ENCODE measurements around the gene TFDP1.
"Not testable (repeated sequence)": the region's sequence is repeated elsewhere in the genome, so short reads cannot be mapped to it uniquely, and the experiment has no call there.

Gene TFDP1

DNA sequence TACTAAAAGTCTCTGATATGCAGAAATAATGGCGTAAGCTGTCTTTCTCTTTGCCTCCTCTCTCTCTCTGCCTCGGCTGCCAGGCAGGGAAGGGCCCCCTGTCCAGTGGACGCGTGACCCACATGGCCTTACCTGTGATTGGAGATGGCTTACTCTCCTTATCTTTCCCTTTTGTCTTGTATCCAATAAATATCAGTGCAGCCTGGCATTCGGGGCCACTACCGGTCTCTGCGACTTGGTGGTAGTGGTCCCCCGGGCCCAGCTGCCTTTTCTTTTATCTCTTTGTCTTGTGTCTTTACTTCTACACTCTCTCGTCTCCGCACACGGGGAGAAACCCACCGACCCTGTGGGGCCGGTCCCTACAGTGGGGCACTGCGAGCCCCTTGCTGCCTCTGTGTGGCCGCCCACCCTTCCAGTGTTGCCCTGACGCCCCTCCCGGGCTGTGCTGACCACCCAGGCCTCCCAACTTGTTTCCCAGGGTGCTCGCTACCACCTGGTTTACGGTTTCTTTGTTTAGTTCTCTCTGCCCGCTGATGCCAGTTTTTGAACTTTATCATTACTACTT lies 37.5 kb downstream of the TFDP1 start:
- intact Hi-C loops (cut with DNase I); DNase-seq: not testable (repeated sequence)

DNA sequence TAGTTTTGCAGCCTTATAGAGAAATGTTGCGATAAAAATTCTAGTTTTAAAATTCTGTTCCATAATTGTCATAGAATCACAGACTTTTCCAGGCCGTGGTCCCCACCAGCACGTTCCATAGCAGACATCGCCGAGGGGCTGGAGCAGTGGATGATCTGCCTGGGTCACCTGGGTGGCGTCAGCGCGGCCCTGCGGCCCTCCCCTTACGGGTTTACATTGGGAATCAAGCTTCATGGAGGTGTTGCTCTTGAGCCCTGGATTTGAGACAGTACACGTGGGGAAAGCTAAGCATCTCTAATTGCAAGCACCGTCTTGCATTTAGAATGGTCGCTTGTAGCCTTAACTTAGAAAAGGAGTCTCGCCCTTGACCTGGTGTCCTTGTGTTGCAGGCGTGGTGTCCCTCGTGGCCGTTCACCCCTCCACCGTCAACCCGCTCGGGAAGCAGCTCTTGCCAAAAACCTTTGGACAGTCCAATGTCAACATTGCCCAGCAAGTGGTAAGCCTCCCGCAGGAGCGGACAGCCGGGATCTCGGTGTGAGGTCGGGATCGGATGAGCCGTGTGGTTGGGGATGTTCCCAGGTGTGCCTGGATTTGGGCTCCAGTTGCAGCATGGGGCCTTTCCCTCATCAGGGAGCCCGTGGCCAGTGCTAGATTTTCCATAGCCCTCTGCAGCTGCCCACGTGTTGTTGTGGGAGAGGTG lies 38.4 kb downstream of the TFDP1 start:
- no peak for DNase-seq
- intact Hi-C loops (cut with DNase I): no loop called here

DNA sequence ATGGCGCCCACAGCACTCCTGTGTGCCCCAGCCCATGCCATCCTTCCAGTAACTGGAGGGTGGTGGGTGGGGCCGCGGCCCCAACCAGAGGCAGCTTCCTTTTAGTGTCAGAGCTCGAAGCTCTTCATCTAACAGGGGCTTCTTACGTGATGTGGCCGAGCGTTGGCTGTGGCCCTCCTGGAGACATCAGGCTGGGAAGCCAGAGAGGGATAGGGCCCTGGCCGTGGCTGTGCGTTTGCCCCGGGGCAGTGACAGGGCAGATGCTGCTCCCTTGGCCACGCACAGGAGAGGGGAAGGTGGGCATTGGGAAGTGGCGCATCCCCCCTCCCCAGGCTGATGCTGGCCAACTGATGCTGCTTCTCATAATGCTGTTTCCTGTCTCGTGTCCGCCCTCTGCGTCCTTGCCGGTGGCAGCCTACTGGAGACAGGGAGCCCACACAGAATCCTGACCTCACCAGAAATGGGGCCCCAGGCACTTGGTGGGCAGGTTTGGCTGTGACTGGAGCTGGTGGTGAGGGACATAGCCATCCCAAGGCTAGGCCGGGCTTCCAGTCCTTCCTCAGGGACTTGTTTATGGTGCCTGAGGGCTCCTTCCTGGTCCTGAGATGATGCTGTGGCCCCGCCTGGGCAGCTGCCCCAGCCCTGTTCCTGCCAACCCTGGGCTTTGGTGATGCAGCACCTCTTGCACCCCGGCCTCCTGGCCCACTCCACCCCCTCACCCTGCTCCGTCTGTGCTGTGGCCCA lies 39.1 kb downstream of the TFDP1 start:
- intact Hi-C loops (cut with DNase I): no loop called here
- DNase-seq: no peak

DNA sequence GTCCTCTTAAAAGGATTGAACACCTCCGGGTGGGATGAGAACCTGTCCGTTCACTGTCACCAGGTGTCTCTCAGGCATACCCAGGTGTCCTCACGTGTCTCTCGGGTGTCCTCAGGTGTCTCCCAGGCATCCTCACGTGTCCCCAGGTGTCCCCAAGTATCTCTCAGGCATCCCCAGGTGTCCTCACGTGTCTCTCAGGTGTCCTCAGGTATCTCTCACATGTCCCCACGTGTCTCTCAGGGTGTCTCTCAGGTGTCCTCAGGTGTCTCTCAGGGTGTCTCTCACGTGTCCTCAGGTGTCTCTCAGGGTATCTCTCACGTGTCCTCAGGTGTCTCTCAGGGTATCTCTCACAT lies 39.7 kb downstream of the TFDP1 start:
- intact Hi-C loops (cut with DNase I): no loop called here

DNA sequence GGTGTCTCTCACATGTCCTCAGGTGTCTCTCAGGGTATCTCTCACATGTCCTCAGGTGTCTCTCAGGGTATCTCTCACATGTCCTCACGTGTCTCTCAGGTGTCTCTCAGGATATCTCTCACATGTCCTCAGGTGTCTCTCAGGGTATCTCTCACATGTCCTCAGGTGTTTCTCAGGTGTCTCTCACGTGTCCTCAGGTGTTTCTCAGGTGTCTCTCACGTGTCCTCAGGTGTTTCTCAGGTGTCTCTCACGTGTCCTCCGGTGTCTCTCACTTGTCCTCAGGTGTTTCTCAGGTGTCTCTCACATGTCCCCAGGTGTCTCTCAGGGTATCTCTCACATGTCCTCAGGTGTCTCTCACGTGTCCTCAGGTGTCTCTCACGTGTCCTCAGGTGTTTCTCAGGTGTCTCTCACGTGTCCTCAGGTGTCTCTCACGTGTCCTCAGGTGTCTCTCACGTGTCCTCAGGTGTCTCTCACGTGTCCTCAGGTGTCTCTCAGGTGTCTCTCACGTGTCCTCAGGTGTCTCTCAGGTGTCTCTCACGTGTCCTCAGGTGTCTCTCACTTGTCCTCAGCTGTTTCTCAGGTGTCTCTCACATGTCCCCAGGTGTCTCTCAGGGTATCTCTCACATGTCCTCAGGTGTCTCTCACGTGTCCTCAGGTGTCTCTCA lies 40.2 kb downstream of the TFDP1 start:
- intact Hi-C loops (cut with DNase I); DNase-seq: not testable (repeated sequence)

More for the DNA sequence above, 39.7 kb downstream of the TFDP1 start:
- DNase-seq: no peak

DNA sequence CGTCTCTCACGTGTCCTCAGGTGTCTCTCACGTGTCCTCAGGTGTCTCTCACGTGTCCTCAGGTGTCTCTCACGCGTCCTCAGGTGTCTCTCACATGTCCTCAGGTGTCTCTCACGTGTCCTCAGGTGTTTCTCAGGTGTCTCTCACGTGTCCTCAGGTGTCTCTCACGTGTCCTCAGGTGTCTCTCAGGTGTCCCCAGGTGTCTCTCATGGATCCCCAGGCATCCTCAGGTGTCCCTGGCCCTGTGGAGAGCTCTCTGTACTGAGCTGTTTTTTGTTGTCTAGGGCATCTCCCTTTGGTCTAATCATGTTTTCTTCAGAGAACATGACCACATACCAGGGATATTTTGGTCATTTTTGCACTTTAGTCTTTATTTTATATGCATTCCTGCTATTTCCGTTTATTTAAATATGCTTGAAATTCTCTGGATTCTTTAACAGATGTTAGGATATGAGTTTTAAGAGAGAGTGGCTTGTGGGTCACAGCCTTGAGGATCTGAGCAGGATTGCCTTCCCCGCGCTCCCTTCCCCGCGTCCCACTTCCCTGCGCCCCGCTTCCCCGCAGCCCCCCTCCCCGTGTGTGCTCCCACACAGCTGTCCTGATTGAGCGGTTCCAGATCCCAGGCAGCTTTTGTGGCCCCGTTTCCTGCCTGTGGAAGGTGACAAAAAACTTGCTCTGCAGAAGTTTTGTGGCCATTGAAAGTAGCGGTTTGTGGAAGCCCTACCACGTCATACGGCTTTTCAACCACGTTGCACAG lies 41.6 kb downstream of the TFDP1 start:
- DNase-seq: no peak
- intact Hi-C loops (cut with DNase I): no loop called here

DNA sequence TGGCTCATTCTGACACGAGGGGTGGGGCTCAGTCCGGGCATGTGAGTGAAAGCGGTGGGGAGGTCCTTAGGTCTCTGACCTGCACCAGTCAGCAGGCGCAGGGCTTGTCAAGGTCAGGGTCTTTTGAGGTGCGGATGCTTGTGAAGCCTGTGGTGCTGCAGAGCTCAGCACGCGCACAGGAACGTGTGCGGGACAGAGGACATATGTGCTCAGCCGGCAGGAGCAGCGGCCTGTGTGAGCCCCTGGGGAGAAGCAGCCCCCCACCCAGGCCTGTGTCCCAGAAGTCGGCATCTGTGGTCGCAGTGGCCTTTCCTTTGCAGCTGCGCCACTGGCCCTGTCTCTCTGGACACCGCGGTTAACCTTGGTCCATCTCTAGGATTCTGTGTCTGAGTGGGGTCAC lies 42.6 kb downstream of the TFDP1 start:
- no peak for DNase-seq
- intact Hi-C loops (cut with DNase I): no loop called here

DNA sequence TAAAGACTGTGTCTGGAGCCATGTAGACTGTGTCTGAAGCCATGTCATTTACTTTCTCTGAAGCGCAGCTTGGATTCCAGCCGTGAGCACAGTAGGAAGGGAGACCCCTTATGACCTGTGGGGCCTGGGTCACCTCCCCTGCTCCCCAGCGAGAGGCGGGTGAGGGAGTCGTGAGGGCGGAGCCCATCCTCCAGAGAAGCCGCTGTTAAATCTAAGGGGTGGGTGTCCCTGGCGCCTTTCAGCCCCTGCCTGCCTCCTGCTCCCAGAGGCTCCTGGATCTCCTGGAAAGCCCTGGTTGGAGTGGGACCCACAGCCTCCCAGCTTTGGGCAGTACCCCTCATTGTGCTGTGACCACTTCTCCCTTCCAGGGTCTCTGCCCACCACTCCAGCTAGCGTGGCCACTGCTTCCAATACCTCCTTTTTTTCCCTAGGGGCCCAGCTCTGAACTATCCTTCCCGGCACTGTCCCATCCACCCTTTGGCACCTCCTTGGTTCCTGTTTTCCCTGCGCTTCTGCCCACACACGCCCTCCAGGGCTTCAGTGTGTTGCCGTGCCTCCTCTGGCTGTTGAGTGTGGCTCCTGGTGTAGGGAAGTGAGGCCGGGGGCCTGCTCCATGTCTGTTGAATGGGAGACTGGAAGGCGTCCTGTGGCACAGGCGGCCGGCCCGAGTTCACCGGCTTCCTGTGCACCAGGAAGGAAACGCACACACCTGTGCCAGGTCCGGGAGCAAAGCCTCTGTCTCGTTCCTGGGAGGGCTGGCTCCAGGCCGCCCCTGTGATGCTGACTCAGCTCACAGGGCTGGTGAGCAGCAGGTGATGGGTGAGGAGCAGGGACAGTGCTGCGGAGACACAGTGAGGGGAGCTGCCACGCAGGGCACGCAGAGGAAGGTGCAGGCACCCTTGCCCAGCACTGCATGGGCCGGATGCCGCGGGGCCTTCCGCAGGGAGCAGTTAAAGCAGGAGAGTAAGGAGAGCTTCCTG lies 44.0 kb downstream of the TFDP1 start:
- intact Hi-C loops (cut with DNase I): no loop called here
- peak in 12 of 42 donors; percentile 16 to 57 (median 34) for DNase-seq

DNA sequence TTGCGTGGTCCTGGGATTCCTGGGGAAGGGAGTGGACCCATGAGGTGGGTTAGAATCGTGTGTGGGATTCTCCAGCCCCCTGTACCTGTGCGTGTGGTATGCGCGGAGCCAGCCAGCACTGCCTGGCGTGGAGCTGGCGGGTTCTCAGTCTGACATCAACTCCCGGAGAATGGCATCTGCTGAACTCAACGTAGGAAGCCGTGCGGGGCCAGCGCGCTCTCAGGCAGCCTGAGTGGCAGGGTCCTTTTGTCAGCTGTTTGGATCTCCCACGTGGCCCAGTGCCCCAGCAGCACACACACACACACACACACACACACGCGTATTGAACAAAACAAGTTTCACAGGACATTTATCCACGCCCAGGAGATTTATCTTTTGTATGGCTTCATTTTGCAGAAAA lies 45.3 kb downstream of the TFDP1 start:
- peak in 1 of 42 donors; percentile 24 for DNase-seq
- intact Hi-C loops (cut with DNase I): no loop called here

DNA sequence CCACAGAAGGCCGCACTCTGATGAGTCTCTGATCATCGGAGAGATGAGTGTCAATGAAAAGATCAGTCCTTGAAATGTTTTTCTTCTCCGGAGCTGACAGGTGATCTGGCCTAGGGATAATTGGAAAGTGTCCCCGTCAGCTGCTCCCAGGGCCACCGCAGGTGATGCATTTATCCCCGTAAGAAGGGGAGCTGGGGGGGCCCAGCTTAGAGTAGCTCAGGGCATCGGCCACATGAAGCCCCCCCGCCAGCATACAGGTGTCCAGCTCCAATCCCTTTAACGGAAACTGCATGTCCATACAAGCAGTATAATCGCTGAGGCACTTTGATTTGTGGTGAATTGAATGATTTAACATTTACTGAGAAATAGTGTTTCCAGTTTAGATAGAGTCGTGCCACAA lies 45.7 kb downstream of the TFDP1 start:
- no peak for DNase-seq
- intact Hi-C loops (cut with DNase I): no loop called here

DNA sequence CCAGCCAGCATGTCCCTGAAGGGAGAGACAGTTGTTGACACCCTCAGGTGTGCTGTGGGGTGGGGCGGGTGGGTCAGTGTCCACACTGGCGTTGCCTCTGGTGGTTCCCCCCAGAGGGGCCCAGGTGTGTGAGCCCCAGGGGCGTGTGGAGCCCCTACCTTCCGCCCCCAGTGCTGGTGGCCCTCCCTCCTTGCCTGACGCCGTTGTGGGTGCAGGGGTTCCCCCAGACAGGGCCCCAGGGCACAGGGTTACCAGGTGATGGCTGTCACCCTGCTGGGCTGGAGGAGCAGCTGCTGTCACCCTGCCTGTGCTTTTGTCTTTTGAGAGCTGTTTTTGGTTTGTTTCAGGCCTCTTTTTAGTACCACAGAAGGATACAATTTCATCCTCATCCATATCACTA lies 46.3 kb downstream of the TFDP1 start:
- DNase-seq: no peak
- intact Hi-C loops (cut with DNase I): no loop called here

DNA sequence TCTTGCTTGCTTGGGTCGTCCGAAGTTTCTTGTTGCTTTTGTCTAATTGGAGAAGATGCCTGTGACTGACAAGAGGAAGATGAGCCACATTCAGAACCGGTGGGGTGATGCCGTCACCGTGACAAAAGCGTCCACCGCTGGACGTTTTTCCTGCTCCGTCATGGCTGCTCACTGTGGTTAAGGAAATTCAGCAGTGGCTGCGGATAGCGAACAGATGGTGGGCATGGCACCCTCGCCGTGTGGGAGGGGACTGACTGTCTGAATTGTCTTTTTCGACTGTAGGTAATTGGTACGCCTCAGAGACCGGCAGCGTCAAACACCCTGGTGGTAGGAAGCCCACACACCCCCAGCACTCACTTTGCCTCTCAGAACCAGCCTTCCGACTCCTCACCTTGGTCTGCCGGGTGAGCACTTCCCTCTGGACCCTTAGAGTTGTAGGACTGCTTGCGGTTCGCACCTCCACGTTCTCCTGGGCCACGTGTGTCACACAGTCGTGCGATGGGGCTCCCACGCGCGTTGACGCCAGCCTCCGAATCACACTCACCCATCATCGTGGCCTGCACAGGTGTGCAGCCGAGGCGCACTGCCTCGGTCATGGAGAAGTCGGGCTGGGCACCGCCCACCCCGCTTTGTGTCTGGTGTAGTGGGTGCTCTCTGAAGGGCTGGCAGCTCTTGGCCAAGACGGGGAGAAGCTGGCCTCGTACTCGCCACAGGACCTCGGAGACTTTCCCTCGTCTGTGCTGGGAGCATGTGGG lies 47.0 kb downstream of the TFDP1 start:
- no peak for DNase-seq
- intact Hi-C loops (cut with DNase I): no loop called here

DNA sequence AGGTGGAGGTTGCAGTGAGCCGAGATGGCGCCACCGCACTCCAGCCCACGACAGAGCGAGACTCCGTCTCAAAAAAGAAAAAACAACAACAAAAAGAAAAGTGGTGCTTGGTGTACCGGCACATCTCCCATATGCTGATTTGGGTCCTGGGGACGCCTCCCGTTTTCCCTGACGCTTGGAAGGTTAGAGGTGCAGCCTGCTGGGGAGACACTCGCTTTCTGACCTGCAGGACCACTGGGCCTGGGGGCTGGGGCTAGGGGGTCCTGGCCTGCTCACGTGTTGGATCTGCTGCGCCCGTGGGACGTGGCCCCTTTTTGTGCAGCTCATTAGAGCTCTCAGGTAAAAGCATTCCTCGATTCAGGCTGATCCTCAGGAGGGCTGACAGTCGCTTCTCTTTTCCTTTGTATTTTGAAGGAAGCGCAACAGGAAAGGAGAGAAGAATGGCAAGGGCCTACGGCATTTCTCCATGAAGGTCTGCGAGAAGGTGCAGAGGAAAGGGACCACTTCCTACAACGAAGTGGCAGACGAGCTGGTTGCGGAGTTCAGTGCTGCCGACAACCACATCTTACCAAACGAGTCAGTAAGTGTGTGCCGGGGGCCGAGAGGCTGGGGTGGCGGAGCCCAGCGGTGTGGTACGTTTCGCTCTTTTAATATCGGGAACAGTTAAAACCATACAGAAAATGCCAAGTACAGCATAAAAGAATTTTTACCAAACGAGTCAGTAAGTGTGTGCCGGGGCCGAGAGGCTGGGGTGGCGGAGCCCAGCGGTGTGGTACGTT lies 48.3 kb downstream of the TFDP1 start:
- DNase-seq: no peak
- intact Hi-C loops (cut with DNase I): no loop called here

DNA sequence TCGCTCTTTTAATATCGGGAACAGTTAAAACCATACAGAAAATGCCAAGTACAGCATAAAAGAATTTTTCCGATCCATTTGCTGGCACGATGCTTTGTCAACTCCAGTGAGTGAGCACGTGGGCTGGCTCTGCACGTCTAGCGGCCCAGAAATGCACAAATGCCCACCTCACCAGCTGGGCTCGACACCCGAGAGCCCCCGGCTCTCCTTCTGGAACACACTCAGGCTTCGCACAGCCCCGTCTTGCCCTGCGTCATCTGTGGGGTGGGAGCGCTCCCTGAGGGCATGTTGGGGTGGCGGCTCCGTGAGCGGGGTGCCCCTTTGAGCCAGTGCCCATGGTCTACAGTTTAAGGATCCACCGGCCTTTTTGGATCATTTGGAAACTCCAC lies 48.9 kb downstream of the TFDP1 start:
- intact Hi-C loops (cut with DNase I): no loop called here
- DNase-seq: no peak

DNA sequence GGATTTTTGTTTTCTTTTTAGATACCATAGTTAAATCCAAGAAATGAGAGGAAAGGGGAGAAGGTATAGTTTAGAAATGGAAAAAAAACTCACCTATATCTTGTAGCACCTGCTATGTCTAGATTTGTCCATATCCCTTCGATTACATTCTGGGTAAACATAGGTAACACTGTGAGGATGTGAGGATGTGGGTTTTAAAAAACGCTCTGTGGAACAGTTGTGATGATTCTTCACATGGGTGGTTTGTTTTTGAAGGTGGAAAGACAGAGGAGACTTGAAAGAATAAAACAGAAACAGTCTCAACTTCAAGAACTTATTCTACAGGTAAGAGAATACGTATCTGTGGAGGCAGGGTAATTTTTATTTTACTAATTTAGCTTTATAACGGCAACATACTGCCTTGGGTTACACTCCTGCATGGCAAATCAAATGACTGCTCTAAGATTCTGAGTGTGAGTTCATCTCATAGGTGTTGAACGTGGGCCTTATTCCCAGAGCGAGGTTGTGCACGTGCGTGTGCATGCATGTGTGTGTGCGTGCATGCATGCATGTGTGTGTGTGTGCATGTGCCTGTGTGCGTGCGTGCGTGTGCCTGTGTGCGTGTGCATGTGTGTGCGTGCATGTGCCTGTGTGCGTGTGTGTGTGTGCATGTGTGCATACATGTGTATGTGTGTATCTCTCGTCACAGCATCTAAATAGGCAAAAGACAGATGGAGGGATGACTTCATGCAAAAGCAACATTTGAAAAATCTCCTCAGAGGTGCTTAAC lies 49.9 kb downstream of the TFDP1 start:
- no peak for DNase-seq
- intact Hi-C loops (cut with DNase I): no loop called here

DNA sequence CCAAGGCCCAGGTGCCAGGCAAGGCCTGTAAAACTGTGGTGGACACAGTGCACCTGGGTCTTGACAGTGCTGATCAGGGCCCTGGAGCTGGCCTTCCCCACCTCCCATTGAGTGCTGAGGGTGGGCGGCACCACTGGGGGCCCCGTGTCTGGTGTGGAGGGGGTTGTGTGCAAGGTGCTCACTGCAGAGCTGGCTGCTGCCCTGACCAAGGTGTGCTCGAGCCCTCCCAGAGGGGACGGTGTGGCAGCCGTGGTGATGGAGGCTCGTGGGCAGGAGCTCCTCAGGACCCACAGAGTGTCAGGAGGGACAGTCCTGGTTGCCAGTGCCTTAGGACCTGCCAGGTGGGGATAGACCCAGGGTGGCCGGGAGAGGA lies 50.5 kb downstream of the TFDP1 start:
- intact Hi-C loops (cut with DNase I): no loop called here
- no peak for DNase-seq

Data from head of caudate nucleus (tissue), 42 donors.